Liver (tissue), 3 donors: ENCODE results near the gene XRCC5.

ENCODE experiments used
- EGR1 ChIP-seq, 2 donors: IDR thresholded peaks; 2 replicates each; pipeline ENCODE4 v1.6.1; 2016 to 2018; ENCODE audit warnings: antibody characterized with exemption in 2 of 2, low read depth in 2 of 2
- JUND ChIP-seq, 2 donors: IDR thresholded peaks; 2 replicates each; pipeline ENCODE4 v1.6.1; 2016; ENCODE audit warnings: antibody characterized with exemption in 2 of 2
- RAD21 ChIP-seq, 2 donors: IDR thresholded peaks; 2 replicates each; pipeline ENCODE4 v1.6.1; 2016; ENCODE audit warnings: antibody characterized with exemption in 2 of 2, mild to moderate bottlenecking in 2 of 2
- TAF1 ChIP-seq: conservative IDR thresholded peaks from 2 replicates; pipeline ENCODE4 v1.6.1; 2016; ENCODE audit warnings: antibody characterized with exemption, mild to moderate bottlenecking
- YY1 ChIP-seq: IDR thresholded peaks from 2 replicates; pipeline ENCODE4 v1.6.1; 2016; ENCODE audit warnings: antibody characterized with exemption, mild to moderate bottlenecking
- TF ChIP-seq, protein P1 (sequence below): IDR thresholded peaks from 2 replicates; pipeline ENCODE4 v1.6.1; 2016; ENCODE audit warnings: antibody characterized with exemption, mild to moderate bottlenecking
- TF ChIP-seq, protein P2 (sequence below): fragments of 150-350 bp; IDR thresholded peaks from 2 replicates; pipeline ENCODE4 v1.5.1; 2017; ENCODE audit warnings: improper control_type of control experiment, low read depth, low read length; ENCODE audit not compliant: missing input control
- TF ChIP-seq, protein P3 (sequence below): IDR thresholded peaks from 2 replicates; pipeline ENCODE4 v1.6.1; 2016; ENCODE audit warnings: antibody characterized with exemption
- donor health status: healthy.
- donor health status: healthy.

DNA sequence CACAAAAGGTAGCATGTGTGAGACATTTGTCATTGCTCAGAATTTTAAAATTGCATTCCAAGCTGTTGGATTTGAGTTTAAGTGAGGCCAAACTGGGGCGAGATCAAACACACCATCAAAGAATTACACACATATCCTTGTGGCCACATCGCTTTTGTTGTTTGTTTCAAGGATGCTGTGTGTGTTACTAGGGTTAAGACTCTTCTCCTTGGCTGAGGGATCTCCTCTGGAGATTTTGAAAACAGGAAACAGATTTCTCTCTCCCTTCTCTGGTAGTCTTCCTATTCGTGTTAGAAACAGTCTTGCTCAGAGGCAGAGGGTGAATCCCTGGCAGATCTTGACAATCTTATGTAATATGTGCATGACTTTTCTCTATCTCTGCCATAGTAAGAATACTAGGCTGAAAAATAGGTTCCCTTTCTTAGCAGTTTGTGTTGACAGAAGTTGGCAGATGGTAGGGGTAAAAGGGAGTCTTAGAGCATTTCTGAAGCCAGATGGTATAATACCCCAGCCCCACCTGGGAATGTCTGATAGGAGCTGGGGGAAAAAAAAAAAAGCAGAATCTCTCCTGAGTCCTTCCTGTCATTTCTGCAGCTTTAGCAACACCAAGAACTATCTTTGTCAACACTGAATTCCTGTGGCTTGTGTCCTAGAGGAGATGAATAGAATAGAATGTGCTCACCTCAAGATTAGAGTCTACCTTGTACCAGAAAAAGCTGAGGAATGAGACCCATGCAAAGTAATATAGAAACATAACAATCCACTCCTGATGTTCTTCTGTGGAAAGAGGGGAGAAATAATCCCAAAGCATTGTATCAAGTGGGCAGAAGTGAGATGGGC is 101.8 kb downstream of the XRCC5 start:
- TF ChIP-seq EGR1 (IDR thresholded peaks at IDR 0.05; ENCODE audit: low read depth in 2 of 2) = no peak
- TF ChIP-seq, protein P1, sequence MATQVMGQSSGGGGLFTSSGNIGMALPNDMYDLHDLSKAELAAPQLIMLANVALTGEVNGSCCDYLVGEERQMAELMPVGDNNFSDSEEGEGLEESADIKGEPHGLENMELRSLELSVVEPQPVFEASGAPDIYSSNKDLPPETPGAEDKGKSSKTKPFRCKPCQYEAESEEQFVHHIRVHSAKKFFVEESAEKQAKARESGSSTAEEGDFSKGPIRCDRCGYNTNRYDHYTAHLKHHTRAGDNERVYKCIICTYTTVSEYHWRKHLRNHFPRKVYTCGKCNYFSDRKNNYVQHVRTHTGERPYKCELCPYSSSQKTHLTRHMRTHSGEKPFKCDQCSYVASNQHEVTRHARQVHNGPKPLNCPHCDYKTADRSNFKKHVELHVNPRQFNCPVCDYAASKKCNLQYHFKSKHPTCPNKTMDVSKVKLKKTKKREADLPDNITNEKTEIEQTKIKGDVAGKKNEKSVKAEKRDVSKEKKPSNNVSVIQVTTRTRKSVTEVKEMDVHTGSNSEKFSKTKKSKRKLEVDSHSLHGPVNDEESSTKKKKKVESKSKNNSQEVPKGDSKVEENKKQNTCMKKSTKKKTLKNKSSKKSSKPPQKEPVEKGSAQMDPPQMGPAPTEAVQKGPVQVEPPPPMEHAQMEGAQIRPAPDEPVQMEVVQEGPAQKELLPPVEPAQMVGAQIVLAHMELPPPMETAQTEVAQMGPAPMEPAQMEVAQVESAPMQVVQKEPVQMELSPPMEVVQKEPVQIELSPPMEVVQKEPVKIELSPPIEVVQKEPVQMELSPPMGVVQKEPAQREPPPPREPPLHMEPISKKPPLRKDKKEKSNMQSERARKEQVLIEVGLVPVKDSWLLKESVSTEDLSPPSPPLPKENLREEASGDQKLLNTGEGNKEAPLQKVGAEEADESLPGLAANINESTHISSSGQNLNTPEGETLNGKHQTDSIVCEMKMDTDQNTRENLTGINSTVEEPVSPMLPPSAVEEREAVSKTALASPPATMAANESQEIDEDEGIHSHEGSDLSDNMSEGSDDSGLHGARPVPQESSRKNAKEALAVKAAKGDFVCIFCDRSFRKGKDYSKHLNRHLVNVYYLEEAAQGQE = no peak
- TF ChIP-seq, protein P2, sequence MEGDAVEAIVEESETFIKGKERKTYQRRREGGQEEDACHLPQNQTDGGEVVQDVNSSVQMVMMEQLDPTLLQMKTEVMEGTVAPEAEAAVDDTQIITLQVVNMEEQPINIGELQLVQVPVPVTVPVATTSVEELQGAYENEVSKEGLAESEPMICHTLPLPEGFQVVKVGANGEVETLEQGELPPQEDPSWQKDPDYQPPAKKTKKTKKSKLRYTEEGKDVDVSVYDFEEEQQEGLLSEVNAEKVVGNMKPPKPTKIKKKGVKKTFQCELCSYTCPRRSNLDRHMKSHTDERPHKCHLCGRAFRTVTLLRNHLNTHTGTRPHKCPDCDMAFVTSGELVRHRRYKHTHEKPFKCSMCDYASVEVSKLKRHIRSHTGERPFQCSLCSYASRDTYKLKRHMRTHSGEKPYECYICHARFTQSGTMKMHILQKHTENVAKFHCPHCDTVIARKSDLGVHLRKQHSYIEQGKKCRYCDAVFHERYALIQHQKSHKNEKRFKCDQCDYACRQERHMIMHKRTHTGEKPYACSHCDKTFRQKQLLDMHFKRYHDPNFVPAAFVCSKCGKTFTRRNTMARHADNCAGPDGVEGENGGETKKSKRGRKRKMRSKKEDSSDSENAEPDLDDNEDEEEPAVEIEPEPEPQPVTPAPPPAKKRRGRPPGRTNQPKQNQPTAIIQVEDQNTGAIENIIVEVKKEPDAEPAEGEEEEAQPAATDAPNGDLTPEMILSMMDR = no peak
- TF ChIP-seq, protein P3, sequence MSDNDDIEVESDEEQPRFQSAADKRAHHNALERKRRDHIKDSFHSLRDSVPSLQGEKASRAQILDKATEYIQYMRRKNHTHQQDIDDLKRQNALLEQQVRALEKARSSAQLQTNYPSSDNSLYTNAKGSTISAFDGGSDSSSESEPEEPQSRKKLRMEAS = no peak
- no peak for TF ChIP-seq JUND (IDR thresholded peaks at IDR 0.05)
- no peak for TF ChIP-seq TAF1
- TF ChIP-seq YY1 = no peak
- TF ChIP-seq RAD21 (IDR thresholded peaks at IDR 0.05) = no peak
